ENCODE data around the gene CFAP58.
"Not testable (repeated sequence)": the region's sequence is repeated elsewhere in the genome, so short reads cannot be mapped to it uniquely, and the experiment has no call there.

CFAP58 gene

DNA sequence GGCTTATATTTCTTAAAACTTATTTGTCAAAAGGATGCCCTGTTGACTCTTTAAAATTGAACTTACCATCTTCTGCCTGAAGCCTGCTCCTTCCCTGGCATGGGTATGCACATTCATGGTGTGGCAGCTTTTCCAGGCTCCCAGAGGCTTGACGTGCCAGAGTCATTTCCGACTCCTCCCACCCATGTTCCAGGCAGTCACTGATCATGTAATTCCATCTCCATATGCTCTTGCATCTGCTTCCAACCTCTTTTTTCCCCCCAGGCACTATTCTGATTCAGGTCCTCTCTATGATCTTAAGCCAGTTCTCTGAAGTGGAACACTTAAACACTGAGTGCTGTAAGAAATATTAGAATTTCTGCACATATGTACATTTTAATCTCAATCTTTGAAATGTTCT lies 82.2 kb downstream of the CFAP58 start:
- DNase-seq (ENCODE audit: low read depth): no peak

DNA sequence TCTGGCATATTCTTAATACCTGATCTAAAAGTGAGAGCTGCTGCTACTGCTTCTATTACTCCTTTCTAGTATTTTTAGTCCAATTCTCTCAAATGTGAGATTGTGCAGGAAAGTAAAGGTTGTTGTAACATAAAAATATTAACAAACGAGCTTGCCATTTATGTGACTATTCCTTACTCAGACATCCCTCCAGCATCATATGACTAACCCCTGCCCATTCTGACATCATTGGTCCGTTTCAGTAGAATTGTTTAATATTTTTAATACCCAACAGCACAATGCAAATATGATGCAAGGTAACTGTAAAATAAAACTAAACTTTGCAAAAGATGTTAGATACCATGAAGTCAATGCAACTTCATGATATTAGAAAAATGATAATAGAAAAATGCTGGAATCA lies 83.6 kb downstream of the CFAP58 start:
- no peak for DNase-seq (ENCODE audit: low read depth)

DNA sequence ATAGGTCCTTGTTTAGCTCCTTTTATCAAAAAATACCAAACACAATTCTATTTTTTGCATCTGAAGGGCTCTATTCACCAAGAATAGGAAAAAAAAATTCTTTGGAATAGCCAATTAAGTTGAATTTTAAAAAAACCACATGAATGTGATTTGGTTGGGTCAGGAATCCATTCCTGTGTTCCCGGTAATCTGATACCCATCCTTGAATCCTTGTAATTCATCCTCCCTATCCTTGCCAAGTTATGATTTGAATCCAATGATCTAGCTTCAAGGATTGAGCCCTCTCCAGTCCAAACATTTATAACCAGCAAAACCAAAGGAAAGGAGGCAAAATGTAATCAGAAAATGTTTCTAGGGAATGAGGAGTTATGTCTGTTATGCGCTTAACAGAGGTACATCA lies 86.6 kb downstream of the CFAP58 start:
- no peak for DNase-seq (ENCODE audit: low read depth)

DNA sequence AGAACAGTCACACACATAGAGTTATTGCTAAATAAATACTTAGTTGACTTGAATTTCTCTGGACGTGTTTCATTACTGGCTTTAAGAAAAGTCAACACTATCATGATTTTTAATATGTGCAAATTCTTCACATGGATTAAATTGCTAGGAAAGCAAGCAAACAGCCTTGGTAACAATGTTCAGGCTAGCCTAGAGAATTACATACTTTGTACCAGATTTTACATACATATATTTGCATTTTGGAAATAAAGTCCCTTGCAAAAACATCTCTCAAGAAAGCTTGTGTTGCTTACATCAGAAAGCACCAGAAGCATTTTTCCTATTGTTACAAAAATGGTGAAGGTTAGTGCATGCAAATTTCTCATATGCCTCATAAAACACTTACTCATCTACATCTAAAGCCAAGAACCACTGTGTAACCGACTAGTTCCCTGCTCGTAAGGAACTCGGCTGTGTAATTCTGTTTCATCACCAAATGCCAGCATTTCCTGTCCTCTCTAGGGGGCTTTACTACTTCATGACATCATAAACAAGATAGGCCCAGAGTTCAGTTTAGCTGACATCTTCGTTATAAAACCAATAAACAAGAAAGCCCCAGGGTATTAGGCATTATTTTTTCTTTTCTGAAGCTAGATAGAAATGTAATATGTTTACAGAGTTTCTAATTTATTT lies 87.8 kb downstream of the CFAP58 start:
- no peak for DNase-seq (ENCODE audit: low read depth)

DNA sequence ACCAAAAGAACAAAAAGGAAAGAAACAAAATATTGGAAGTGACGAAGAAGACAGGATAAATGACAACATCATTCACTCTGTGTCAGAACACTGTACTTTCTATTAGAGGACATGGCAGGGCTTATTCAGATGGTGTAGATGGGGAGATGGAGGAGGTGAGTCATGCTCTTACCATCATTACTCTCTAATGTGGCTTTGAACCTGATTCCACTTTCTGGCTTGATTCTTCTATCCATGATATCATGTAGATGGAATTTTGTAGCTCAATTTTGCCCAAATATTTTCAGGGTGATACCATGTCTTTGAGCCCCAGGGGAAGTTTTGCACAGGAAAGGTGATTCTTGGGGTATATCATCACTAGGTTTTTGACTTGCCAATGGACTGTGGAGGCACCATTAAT lies 91.7 kb downstream of the CFAP58 start:
- DNase-seq (ENCODE audit: low read depth): no peak

DNA sequence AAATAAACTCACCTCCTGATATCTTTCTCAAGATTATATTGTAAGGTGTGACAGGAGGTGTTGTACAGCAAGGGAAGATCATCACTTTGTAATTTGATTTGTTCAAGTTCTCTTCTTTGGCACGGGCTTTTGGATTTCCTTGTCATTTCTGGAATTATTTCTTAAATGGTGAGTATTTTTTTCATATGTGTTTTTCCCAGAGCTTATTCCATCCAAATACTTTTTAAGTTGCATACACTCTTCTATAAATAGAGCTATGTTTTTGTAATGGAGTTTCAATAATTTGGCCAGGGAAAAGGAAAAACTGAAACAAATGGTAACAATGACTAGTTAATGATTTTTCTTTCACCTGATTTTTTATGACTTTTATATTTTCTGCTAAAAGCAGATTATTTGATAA lies 92.5 kb downstream of the CFAP58 start:
- DNase-seq (ENCODE audit: low read depth): no peak

DNA sequence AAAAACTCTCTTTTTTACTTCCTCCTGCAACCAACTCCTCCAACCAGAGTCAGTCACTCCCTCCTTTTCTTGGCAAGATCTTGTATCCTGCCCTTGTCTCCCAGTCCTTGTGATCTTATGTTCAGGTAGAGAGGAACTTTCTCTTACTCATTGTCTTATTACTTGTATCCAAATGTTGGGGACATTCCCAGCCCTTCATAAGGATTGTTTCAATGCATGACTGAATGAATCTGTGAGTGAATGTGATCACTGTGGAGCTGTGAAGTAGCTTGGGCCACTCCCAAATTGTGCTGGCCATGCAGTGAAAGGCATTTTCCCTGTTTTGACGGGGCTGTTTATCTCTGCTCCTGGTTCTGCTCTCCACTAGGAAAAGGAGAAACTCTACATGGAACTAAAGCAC lies 93.7 kb downstream of the CFAP58 start:
- DNase-seq (ENCODE audit: low read depth): no peak

DNA sequence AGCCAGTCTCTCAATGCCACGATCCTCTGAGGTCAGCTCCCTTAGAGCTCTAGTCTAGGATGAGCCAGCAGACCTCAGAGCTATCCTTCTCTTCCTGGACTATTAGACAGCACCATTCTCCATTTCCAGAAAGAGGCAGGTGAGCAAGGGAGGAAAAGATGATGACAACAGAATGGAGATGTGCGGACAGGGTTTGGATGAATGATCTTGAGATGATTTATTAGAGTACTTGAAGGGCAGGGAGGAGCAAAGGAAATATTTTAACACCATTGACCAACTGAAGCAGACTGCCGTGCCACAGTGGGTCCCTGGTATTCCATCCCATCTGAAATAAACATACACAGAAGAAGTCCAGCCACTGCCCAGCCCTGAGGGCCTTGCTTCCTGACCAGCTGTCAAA lies 94.3 kb downstream of the CFAP58 start:
- DNase-seq (ENCODE audit: low read depth): no peak

DNA sequence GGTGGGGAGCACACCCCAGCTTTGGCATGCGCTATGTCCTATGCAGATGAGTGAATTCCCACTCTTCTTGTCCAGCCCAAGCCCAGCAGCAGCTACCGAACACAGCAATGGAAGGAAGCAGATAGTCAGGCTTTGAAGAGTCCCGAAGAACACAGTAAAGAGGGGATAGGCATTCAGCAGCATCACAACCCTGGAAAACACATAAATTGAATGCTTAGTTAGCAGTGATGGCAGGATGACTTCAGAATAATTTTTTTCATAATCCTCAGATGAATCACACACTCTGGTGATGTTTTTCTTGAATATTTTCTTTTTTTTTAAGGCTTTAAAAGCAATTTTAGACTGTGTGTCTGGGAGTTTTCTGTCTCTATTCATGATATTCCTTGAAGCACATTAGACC lies 95.8 kb downstream of the CFAP58 start:
- DNase-seq (ENCODE audit: low read depth): no peak

DNA sequence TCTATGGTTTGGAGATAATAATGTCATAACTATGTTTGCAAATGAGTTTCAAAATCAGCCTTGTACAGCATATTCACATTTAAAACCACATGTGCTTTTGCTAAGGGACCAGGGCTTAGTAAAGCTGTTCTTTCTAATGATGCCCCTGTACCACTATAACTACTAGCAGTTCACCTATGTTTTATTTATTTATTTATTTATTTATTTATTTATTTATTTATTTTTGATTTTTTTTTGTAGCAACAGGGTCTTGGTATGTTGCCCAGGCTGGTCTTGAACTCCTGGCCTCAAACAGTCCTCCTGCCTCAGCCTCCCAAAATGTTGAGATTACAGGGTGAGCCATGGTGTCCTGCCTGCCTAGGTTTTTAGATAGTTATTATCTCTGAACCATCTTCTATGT lies 96.9 kb downstream of the CFAP58 start:
- DNase-seq (ENCODE audit: low read depth): no peak

DNA sequence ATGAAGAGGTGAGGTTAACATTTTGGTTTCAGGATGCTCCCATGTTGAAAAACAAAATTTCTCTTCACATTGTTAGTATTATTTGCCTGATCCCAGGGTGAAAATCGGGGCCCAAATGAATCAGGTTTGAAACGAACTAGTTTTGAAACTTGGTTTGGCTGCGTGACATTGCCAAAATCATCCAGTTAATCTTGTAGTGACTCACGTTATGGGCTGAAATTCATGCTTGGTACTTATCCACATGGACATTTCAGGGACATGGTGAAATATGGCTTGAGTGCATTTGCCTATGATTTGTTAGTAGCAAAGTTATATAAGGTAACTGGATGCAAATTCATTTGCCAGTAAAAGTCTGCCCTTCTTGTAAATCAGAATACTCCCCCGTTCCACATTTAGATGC lies 97.3 kb downstream of the CFAP58 start:
- no peak for DNase-seq (ENCODE audit: low read depth)

DNA sequence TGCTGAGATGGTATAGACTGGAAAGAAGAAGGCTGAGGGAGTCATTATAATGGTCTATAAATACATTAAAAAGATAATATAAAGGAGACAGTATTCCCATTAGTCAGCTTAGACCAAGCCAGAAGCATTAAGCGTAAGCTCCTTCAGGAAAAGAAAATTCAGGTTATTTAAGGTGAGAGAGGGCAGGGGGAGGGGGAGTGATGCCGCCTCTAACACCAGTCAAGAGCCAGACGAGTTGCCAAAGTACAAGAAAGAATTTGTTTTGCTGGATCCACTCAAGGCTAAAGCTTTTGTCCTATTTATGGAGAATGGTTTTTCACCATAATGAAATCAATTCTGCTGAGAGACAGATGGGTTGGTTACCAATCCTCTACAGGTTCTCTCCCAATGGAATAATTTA lies 99.3 kb downstream of the CFAP58 start:
- DNase-seq (ENCODE audit: low read depth): no peak

DNA sequence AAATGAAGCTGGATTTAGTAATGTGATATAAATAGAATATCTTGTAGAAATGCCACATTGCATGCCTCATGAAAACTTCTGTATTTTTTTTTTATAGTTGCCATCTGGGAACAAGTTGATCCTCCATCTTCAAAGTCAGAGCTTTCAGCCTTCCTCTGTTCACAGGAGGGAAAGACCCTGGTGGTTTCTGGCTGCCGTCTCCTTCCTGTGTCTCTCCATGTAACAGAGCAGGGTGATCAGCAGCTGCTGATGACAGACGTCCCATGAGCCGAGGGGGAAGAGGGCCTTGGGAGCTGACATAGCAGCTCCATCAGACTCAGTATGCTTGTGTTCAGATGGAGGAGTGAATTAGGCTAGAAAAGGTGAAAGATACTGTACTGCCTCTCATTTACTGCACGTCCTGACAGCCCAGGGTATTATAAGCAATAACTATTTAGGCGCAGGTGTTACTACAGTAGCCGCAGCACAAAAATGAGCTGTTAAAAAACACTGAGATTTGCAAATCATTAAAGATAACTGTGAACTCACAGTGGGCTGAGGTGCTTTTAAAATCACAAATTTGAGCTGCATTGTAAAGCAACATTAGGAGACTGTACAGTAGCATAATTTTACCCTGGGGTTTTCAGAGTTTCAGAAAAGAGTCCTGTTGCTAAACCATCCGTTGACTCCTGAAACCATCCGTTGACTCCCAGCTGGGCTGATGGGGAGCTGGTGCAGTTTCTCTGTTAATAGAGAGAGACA lies 103.3 kb downstream of the CFAP58 start:
- no peak for DNase-seq (ENCODE audit: low read depth)

DNA sequence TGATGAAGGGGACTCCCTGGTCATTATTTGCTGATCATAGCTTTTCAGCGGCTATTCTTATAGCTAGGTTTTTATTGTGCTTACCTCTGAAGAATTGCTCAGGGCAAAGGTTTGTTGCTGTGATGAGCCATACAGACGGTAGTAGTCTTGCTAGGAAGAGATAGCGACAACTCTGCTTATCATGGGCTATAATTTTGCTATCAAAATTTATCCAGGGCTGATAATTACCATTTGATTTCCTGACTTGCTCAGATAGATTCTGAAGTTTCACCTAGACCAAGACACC lies 103.9 kb downstream of the CFAP58 start:
- DNase-seq (ENCODE audit: low read depth): no peak

DNA sequence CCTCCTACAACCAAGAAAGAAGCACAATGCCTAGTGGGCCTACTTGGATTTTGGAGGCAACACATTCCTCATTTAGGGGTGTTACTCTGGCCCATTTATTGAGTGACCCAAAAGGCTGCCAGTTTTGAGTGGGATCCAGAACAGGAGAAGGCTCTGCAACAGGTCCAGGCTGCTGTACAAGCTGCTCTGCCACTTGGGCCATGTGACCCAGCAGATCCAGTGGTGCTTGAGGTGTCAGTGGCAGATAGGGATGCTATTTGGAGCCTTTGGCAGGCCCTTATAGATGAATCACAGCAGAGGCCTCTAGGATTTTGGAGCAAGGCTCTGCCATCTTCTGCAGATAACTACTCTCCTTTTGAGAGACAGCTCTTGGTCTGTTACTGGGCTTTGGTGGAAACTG lies 111.9 kb downstream of the CFAP58 start:
- not testable (repeated sequence) for DNase-seq (ENCODE audit: low read depth)

DNA sequence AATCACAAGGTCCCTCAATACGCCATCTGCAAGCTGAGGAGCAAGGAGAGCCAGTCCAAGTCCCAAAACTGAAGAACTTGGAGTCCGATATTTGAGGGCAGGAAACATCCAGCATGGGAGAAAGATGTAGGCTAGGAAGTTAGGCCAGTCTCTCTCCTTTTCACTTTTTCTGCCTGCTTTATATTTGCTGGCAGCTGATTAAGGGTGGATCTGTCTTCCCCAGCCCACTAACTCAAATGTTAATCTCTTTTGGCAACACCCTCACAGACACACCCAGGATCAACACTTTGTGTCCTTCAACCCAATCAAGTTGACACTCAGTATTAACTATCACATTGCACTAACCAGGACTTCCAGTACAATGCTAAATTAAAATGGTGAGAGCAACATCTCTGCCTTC lies 115.2 kb downstream of the CFAP58 start:
- DNase-seq (ENCODE audit: low read depth): not testable (repeated sequence)

DNA sequence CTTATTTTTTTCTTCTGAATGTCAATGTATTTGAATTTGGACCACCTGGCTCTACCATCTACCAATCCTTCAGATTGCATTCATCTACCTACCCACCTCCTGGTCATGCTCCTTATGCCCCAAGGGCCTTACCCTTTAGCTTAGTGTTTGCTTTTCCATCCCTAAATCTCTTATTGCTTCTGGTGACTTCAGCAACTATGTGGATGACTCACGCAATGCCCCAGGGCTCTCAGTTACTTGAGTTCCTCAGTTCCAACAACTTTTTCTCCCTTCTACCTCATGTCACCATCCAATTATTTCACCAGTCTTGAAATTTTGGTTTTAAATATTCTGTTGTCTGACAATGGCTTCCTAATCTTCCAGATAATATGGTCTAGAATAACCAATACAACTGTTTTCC lies 118.9 kb downstream of the CFAP58 start:
- DNase-seq (ENCODE audit: low read depth): no peak

DNA sequence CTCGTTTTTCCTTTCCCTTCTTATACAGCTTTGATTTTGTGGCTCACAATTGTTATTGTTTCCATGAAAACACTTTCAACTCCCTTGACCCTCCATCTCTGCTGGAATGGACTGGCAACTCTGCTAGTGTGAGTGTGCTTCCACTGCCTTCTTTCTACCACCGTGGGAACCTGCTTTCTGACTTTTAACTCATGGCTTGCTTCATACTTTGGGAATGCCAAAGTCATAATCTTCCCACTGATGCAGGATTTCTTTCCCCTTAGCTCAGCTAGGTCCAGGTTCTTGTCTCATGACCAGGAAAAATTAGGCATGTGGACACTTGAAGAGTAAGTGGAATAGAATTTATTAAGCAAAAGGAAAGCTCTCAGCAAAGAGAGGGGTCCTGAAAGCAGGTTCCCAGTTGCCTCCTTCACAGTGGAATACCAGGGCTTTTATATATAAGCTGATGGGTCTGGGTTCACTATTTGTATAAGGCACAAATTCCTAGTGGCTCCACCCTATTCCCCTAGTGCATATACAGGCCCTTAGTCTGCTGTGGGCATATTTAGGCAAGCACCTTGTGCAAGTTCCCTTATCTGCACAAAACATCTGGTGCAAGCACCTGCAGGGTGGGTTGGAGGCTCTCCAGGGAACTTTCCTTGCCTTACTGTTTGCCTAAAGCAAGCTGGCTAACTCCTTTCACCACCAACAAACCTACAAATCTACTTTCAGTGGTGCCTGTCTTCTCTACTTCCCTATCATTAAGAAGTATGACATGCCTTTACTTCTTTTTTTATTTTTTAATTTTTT lies 119.5 kb downstream of the CFAP58 start:
- no peak for DNase-seq (ENCODE audit: low read depth)

DNA sequence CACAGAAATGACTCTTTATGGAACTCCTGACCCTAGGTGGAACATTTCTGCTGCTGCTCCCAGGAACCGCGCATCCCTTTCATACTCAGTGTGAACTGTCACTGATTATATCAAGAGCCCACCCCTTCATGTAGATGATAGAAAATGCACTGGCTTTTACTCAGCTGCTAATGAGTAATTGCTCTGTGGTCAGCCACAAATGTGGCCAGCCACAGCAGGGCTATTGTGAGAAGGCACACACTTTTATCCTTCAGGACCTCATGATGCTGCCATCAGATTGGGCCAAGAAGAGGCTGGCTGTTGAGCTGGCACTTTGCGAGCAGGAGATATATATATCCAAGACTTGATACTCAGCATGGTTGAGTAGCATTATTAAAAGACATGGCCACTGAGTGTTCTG lies 124.7 kb downstream of the CFAP58 start:
- DNase-seq (ENCODE audit: low read depth): no peak

DNA sequence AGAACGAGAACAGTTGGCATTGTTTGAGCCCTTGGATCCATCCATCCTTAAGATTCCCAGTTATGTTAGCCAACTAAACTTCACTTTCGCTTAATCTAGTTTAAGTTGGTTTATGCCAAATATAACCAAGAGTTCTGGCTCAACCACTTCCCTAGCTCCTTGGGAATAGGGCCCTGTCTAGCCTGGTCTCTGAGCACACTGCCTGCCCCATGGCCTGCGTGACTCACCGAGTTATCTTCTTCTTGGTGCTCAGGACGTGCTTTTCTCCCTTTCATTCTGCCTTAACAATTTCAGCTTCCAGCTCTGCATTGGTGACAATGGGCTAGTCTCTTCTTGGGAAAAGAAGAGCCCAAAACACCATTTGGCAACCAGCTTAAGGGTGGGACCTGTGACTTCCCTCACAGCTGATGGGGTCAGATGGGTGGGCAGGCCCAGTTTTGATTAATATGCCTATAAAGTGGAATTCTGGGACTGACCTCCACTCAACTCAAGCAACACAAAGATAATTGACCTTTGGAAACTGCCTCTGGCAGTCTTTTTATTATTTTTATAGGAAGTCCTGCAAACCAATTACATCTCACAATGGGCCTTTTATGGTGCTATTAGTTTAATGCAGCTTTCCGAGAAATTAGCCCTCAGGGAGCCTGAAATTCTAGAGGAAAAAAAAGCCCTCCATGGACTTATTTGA lies 126.4 kb downstream of the CFAP58 start:
- no peak for DNase-seq (ENCODE audit: low read depth)

DNA sequence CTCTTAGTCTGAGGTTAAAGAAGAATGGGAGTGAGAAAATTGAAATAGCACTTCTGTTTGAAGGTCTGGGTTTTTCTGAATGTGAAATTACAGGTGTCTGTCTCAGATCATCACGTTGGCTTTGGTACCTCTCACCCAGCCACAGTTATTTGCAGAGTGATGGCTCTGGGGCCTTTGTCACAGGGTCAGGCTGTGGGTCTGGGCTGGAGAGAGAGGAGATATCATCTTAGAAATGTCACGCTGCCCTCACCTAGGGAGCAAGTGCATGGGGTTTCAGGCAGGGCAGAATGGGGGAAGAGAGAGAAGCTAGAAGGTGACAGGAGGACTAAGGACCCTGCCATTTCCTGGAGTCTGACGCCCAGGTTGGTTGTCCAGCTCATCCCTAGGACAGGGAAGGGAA lies 127.2 kb downstream of the CFAP58 start:
- no peak for DNase-seq (ENCODE audit: low read depth)

DNA sequence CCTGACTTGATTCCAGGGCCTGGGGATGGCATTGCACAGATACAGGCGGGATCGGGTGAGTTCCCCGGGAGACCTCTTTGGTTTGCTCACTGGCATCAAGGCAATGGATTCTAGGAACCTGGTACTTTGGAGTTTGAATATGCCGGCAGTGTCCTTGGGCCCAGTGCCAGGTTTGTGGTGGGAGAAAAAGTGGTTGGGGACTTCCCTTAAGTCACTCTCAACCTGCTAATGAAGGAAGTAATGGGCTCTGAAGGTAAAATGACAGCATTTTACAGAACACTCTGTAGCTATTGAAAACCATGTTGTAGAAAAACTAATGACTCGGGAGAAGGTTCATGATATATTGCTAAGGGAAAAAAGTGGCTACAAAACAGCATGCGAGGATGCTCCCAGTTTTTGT lies 129.9 kb downstream of the CFAP58 start:
- DNase-seq (ENCODE audit: low read depth): peak; percentile 8

DNA sequence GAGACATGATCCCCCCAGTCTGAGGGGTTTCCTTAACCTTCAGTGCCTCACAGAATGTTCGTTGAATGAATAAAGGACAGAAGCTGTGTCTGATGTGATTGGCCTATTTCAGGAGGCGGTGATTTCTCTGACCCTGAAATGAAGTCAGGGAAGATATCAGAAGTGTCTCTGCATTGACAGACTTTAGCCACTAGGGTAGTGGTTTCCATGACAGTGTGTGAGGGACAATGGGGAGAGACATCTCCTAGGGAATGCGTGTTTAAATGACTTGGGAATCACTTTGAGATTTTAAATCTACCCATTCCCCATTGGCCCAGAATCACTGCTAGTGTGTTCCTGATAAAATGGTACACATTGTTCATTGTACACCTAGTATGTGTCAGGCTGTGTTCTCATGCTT lies 132.0 kb downstream of the CFAP58 start:
- no peak for DNase-seq (ENCODE audit: low read depth)
